HG02588 (cell line): Measurements from ENCODE around the gene GSS.

Experiments
- ATAC-seq: cut with Tn5 transposase; IDR thresholded peaks from one replicate; pipeline ENCODE4 v1.9.1; 2021; ENCODE audit warnings: mild to moderate bottlenecking, moderate library complexity; ENCODE audit not compliant: unreplicated experiment

The GSS gene

GRCh38 chr20:34993941-34994508 is 38.4 kb upstream of the GSS start:
- ATAC-seq, result no peak

- ATAC-seq, result no peak
Measured at GRCh38 chr20:34992751-34993417, 37.3 kb upstream of the GSS start.

- no peak for ATAC-seq
Measured at GRCh38 chr20:34990661-34991214, 35.1 kb upstream of the GSS start.

GRCh38 chr20:34990231-34990630 is 34.6 kb upstream of the GSS start:
- no peak for ATAC-seq

- ATAC-seq, result no peak
Measured at GRCh38 chr20:34989670-34990069, 34.1 kb upstream of the GSS start.

- ATAC-seq, result no peak
Measured at GRCh38 chr20:34989118-34989517, 33.5 kb upstream of the GSS start.

GRCh38 chr20:34988191-34988540 is 32.6 kb upstream of the GSS start:
- no peak for ATAC-seq

GRCh38 chr20:34987288-34988190 is 31.9 kb upstream of the GSS start:
- ATAC-seq, result no peak

- ATAC-seq, result no peak
Measured at GRCh38 chr20:34986311-34987287, 31.0 kb upstream of the GSS start.

- ATAC-seq, result no peak
Measured at GRCh38 chr20:34985461-34986310, 30.1 kb upstream of the GSS start.

- ATAC-seq, result no peak
Measured at GRCh38 chr20:34984756-34985261, 29.2 kb upstream of the GSS start.

GRCh38 chr20:34983995-34984735 is 28.6 kb upstream of the GSS start:
- ATAC-seq, result no peak

- no peak for ATAC-seq
Measured at GRCh38 chr20:34983089-34983820, 27.6 kb upstream of the GSS start.

GRCh38 chr20:34982270-34983088 is 26.9 kb upstream of the GSS start:
- ATAC-seq, result no peak

GRCh38 chr20:34980543-34981233 is 25.1 kb upstream of the GSS start:
- ATAC-seq, result no peak

- ATAC-seq, result no peak
Measured at GRCh38 chr20:34979366-34980153, 24.0 kb upstream of the GSS start.
